HCEC 1CT (cell line): Measurements from ENCODE around the gene INTU.
"Not testable (repeated sequence)": the region's sequence is repeated elsewhere in the genome, so short reads cannot be mapped to it uniquely, and the experiment has no call there.

ENCODE experiments used
- DNase-seq: peaks from one replicate; pipeline ENCODE4 v3.0.0-alpha.2; 2017

INTU gene

GRCh38 chr4:127648061-127648460 lies 15.3 kb downstream of the INTU start:
- no peak for DNase-seq

DNA sequence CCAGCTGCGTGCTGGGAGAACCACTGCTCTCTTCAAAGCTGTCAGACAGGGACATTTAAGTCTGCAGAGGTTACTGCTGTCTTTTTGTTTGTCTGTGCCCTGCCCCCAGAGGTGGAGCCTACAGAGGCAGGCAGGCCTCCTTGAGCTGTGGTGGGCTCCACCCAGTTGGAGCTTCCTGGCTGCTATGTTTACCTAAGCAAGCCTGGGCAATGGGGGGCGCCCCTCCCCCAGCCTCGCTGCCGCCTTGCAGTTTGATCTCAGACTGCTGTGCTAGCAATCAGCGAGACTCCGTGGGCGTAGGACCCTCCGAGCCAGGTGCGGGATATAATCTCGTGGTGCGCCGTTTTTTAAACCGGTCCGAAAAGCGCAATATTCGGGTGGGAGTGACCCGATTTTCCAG lies 22.8 kb downstream of the INTU start:
- DNase-seq, result not testable (repeated sequence)

GRCh38 chr4:127656047-127656680 lies 23.4 kb downstream of the INTU start:
- DNase-seq, result no peak

- no peak for DNase-seq
These were observed 27.6 kb downstream of the INTU start for GRCh38 chr4:127660284-127660885.

GRCh38 chr4:127667116-127667515 lies 34.4 kb downstream of the INTU start:
- DNase-seq, result no peak

- DNase-seq, result no peak
These were observed 35.0 kb downstream of the INTU start for GRCh38 chr4:127667772-127668171.

- no peak for DNase-seq
These were observed 36.0 kb downstream of the INTU start for GRCh38 chr4:127668770-127669169.

DNA sequence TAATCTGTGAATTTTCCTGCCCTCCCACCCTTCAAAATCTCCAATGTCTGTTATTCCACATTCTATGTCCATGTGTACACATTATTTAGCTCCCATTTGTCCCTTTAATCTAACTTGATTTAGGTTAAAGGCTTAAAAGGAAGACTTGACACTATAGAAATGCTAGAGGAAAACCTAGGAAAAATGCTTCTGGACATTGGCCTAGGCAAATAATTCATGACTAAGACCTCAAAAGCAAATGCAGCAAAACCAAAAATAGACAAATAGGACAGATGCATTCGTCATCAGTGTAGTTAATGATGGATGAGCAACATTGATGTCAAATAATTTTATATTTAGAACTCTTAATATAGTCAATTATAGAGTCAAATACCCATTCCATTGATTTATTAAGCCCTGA lies 36.9 kb downstream of the INTU start:
- DNase-seq, result no peak

DNA sequence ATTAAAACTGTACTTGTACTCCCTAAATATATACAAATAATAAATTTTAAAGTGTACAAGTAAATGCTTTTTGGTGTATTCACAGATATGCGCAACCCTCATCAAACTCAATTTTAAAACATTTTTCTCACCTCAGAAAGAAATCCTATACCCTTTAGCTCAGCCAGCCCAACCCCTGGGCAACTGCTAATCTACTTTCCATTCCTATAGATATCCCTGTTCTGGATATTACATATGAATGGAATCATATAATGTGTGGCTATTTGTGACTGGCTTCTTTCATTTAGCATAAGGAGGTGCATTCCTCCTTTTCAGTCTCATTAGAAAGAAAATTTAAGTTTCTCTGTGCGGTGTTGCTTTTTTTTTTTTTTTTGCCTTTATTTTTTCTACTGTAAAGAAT lies 39.4 kb downstream of the INTU start:
- DNase-seq, result no peak

DNA sequence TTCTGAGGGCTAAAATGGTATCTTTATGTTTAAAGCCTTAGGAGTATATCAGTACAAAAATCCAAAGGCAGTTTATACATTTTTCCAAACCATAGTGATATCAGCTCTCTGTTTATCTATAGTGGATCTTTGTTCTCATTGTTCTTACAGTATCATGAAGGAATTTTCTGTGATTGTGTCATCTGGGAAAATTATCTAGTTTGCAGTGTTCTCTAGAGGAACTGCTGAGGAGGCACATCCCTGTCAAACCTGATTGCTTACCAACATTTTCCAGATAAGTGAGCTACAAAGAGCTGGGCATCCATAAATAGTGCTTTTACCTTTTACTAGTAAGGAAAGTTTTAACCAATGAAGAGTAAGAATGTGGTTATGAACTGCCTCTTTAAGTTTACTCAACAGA lies 52.5 kb downstream of the INTU start:
- peak; percentile 10 for DNase-seq

DNA sequence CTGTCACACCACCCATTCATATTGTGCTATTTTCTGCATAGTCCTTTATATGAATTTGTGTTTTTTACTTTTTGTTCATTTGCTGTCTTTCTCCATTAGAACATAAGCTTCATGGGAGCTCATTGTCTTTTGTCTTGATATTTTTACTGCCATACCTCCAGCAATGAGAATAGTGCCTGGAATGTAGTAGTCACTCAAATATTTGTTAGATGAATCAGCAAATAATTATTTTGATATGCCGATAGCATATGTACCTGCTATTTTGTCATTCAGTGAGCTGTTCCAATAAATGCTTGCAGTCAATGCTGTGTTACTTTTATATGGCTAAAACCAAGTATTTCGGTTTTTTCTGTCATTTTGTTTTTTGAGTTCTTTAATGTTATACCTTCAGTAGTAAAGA lies 53.9 kb downstream of the INTU start:
- peak; percentile 41 for DNase-seq

- no peak for DNase-seq
These were observed 54.8 kb downstream of the INTU start for GRCh38 chr4:127687580-127687979.

DNA sequence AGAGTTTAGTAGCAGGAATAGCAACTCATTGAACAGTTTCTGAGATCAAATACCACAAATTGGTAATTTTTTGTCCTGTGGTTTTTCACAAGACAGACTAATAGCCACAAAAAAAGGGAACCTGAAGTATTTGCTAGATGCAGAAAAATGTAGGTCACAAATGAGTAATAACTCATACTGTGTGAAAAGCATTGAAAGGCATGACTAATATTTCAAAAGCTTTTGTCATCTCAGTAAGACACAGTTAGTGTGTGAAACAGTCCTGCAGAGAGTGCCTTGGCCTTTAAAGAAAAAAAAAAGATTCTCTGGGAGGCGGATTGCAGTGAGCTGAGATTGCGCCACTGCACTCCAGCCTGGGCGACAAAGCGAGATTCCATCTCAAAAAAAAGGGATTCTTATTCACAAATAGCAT lies 66.0 kb downstream of the INTU start:
- peak; percentile 82 for DNase-seq

GRCh38 chr4:127708985-127709384 lies 76.2 kb downstream of the INTU start:
- peak; percentile 65 for DNase-seq

- DNase-seq, result no peak
These were observed 76.7 kb downstream of the INTU start for GRCh38 chr4:127709456-127709855.

DNA sequence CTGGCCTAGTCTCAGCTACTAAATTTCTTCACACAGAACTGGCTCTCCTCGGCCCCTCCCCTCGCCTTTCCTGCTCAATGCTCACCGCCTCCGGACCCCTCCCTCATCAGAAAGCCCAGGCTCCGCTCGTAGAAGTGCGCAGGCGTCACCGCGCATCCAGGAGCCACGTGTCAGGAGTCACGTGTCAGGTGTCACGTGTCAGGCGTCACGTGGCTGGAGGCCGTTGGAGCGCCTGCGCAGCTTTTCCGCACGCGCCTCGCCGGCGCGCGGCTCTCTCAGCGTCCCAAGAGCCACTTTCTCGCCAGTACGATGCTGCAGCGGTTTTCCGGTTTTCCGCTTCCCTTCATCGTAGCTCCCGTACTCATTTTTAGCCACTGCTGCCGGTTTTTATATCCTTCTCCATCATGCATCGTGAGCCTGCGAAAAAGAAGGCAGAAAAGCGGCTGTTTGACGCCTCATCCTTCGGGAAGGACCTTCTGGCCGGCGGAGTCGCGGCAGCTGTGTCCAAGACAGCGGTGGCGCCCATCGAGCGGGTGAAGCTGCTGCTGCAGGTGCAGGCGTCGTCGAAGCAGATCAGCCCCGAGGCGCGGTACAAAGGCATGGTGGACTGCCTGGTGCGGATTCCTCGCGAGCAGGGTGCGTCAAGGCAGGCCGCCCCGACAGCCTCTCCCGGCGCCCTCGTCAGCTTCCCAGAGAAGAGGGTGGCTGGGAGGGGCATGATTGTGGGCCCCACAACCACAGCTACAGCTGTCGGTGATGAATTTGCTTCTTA lies 97.6 kb downstream of the INTU start, which contains the start of gene SLC25A31:
Gene SLC25A31 (plus strand): TSS at position 259 of the 772 bp plus-strand sequence. CDS start 146 bp downstream, at position 405.
- DNase-seq, result no peak

- DNase-seq, result no peak
These were observed 98.6 kb downstream of the INTU start for GRCh38 chr4:127731406-127731805.

DNA sequence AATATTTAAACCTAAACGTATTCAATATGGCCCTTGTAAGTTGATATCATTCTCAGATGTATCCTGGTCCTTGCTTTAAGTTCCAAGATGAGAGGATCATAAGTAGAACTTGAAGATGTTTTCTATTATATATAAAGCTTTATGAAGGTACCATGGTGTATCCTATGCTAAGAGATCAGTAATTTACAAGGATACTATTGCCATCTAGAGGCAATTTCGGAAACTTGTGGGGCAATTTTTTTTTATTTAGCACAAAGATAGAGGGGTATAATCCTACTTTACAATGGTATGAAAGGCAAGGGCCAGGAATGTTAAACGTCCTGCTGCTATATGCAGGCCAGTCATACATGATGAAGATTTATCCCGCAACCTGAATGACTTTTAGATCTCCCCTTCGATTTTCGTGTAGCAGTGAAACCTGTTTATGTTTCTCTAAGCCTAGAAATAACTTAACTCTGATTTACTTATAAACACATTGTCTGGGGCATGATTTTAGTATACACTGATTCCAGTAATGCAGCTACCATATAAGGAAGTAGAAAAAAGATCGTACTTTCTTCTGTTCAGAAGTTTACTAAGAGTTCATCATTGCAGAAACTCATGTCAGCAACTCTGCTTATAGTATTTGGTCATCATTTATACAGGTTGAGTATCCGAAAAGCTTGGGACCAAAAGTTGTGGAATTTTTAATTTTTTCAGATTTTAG lies 100.0 kb downstream of the INTU start:
- DNase-seq, result peak; percentile 33

- DNase-seq, result no peak
These were observed 102.2 kb downstream of the INTU start for GRCh38 chr4:127734976-127735375.

- DNase-seq, result no peak
These were observed 104.5 kb downstream of the INTU start for GRCh38 chr4:127737295-127737694.

- DNase-seq, result no peak
These were observed 108.5 kb downstream of the INTU start for GRCh38 chr4:127741247-127741646.

DNA sequence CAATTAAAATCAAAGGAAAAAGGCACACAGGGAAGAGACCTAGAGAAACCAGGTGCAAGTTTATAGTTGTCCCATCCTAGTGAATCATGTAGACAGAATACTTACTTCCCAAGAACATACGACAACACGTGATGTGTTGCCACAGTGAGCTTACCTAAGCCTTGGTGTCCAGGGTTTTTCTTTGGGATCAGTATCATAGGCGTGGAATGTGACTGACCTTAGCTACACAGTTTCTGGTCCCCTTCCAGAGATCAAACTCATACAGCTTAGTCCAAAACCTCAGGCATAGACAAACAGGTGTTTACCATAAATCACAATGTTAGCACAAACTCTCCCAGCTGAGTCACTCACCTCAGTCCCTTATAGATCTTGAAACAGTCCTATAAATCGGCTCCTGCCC lies 115.1 kb downstream of the INTU start:
- no peak for DNase-seq

GRCh38 chr4:127748957-127749356 lies 116.2 kb downstream of the INTU start:
- no peak for DNase-seq
